Mesendoderm (in vitro differentiated cells): ENCODE data around the gene SOX18.

Experiments used
- DNase-seq: peaks from one replicate; pipeline ENCODE4 v3.0.0; 2013
- H2AK5ac ChIP-seq: 2 replicates; pipeline ENCODE4 v1.6.1; 2013; ENCODE audit warnings: low read length, inconsistent platforms
- H2BK120ac ChIP-seq: 2 replicates; pipeline ENCODE4 v1.6.1; 2013; ENCODE audit warnings: low read depth, mild to moderate bottlenecking, low read length, moderate library complexity, mixed read lengths
- H2BK15ac ChIP-seq: replicated peaks from 2 replicates; pipeline ENCODE4 v1.6.1; 2013; ENCODE audit warnings: low read depth, mild to moderate bottlenecking, moderate library complexity
- H2BK5ac ChIP-seq: 2 replicates; pipeline ENCODE4 v1.6.1; 2013; ENCODE audit warnings: low read length, inconsistent platforms
- H3K18ac ChIP-seq: 2 replicates; pipeline ENCODE4 v1.6.1; 2013; ENCODE audit warnings: mild to moderate bottlenecking, low read length, mixed read lengths
- H3K23ac ChIP-seq: one replicate; pipeline ENCODE4 v1.6.1; 2013; ENCODE audit warnings: low read length
- H3K27ac ChIP-seq: 2 replicates; pipeline ENCODE4 v1.5.1; 2013; ENCODE audit warnings: low read depth, mild to moderate bottlenecking, inconsistent platforms, low read length, moderate library complexity
- H3K27me3 ChIP-seq: 2 replicates; pipeline ENCODE4 v1.6.1; 2013; ENCODE audit warnings: low read length, control low read depth, mild to moderate bottlenecking, inconsistent platforms; ENCODE audit not compliant: insufficient read depth, poor library complexity
- H3K36me3 ChIP-seq: 2 replicates; pipeline ENCODE4 v1.6.1; 2013; ENCODE audit warnings: low read length, inconsistent platforms; ENCODE audit not compliant: control insufficient read depth, insufficient read depth
- H3K4ac ChIP-seq: one replicate; pipeline ENCODE4 v1.6.1; 2013; ENCODE audit warnings: low read depth, mild to moderate bottlenecking, low read length, moderate library complexity
- H3K4me1 ChIP-seq: 2 replicates; pipeline ENCODE4 v1.6.1; 2013; ENCODE audit warnings: low read depth, low read length, inconsistent platforms; ENCODE audit not compliant: control insufficient read depth
- H3K4me2 ChIP-seq: 2 replicates; pipeline ENCODE4 v1.6.1; 2013; ENCODE audit warnings: low read length
- H3K4me3 ChIP-seq: 2 replicates; pipeline ENCODE4 v1.5.1; 2013; ENCODE audit warnings: mild to moderate bottlenecking, low read length
- H3K56ac ChIP-seq: one replicate; pipeline ENCODE4 v1.6.1; 2013; ENCODE audit warnings: low read length
- H3K79me1 ChIP-seq: 2 replicates; pipeline ENCODE4 v1.6.1; 2013; ENCODE audit warnings: low read length, inconsistent platforms
- H3K79me2 ChIP-seq: 2 replicates; pipeline ENCODE4 v1.6.1; 2013; ENCODE audit warnings: mild to moderate bottlenecking, low read length; ENCODE audit not compliant: control insufficient read depth, insufficient read depth
- H3K9ac ChIP-seq: 2 replicates; pipeline ENCODE4 v1.6.1; 2013; ENCODE audit warnings: low read length, inconsistent platforms
- H4K5ac ChIP-seq: one replicate; pipeline ENCODE4 v1.6.1; 2013; ENCODE audit warnings: low read length
- H4K8ac ChIP-seq: one replicate; pipeline ENCODE4 v1.6.1; 2013; ENCODE audit warnings: low read depth, mild to moderate bottlenecking, control low read depth, low read length, moderate library complexity
- WGBS: extraction: QIAGEN DNeasy Blood & Tissue Kit; methylation state at CpG from one replicate; pipeline ENCODE4 v1.1.7; 2013; ENCODE audit warnings: low lambda C conversion rate, missing lambda C conversion rate; ENCODE audit not compliant: insufficient coverage; ENCODE audit errors: extremely low coverage; 5-methylcytosine and 5-hydroxymethylcytosine counted together

The SOX18 gene

DNA sequence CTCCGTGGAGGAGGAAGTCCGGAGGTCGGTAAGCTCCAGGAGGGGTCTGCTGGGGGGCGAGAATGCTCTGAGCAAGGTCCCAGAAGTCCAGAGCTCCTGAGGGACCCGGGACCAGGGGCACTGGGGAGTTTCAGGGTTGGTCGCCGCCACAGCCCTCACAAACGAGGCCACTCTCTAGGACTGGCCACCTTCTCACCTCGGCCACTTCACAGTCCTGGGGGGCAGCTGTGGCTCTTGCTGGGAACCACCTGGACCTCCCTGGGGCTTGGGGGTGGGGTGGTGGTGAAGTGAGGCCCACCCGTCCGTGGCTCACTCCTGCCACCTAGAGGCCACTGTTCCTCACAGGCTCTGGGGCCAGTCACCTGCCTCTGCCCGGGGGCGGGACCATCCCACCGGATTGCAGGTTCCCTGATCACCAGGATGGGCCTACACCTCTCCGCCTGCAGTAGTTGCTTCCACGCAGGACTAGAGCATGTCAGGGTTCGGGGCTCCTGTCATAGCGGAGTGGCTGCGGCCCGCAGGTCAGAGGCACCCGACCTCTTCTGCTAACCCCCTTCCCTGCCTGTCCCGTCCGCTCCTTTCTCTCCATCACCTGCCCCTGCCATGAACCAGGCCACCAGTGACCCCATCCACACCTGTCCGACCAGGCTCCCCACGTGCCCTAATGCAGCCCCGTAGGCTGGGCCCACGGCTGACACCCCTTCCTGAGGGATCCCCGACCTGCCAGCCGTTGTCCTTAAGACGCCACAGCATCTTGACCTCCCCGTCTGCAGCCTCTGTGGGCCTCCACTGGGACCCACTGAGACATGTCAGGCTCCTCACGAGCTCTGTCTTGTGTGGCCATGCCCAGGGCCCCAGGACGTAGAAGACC lies 8.4 kb upstream of the SOX18 start:
- no peak overlapping the region for H3K4ac ChIP-seq

GRCh38 chr20:64056889-64057627 lies 7.6 kb upstream of the SOX18 start:
- Histone ChIP-seq H3K23ac (no peak overlapping the region), H3K27ac (no peak overlapping the region), H3K56ac (peak overlapping the region; percentile 73), H4K5ac (no peak overlapping the region), H2BK15ac (no peak overlapping the region), H3K9ac (peak overlapping the region; percentile 20), H3K79me1 (no peaks in the 10 kb centered on the region), H3K27me3 (no peaks in the 10 kb centered on the region), H4K8ac (no peak overlapping the region), H3K4me3 (no peak overlapping the region), H2BK120ac (no peak overlapping the region), H3K4me2 (no peak overlapping the region), H3K36me3 (no peaks in the 10 kb centered on the region), H3K79me2 (no peaks in the 10 kb centered on the region), H2AK5ac (no peak overlapping the region), H3K4me1 (peaks cover 11% of the 10 kb centered on the region), H3K18ac (no peak overlapping the region), H3K4ac (no peak overlapping the region), H2BK5ac (no peak overlapping the region)
- DNase-seq, result no peak
- WGBS, result no CpG with 5 or more reads among the region's 39 CpGs

More for the DNA sequence above, 8.4 kb upstream of the SOX18 start:
- H3K79me1 ChIP-seq, result no peaks in the 10 kb centered on the region
- H3K18ac ChIP-seq, result no peak overlapping the region
- no peak overlapping the region for H3K4me2 ChIP-seq
- no peak overlapping the region for H3K56ac ChIP-seq
- no peak overlapping the region for H2AK5ac ChIP-seq
- no peaks in the 10 kb centered on the region for H3K27me3 ChIP-seq
- H3K23ac ChIP-seq, result no peak overlapping the region
- peaks cover 11% of the 10 kb centered on the region for H3K4me1 ChIP-seq
- H3K79me2 ChIP-seq, result no peaks in the 10 kb centered on the region
- H3K36me3 ChIP-seq, result no peaks in the 10 kb centered on the region
- H4K8ac ChIP-seq, result no peak overlapping the region
- no peak overlapping the region for H2BK15ac ChIP-seq
- H2BK120ac ChIP-seq, result no peak overlapping the region
- DNase-seq, result peak; percentile 84
- no peak overlapping the region for H3K27ac ChIP-seq
- WGBS, result no CpG with 5 or more reads among the region's 33 CpGs
- H2BK5ac ChIP-seq, result no peak overlapping the region
- no peak overlapping the region for H3K4me3 ChIP-seq
- H3K9ac ChIP-seq, result no peak overlapping the region
- no peak overlapping the region for H4K5ac ChIP-seq

DNA sequence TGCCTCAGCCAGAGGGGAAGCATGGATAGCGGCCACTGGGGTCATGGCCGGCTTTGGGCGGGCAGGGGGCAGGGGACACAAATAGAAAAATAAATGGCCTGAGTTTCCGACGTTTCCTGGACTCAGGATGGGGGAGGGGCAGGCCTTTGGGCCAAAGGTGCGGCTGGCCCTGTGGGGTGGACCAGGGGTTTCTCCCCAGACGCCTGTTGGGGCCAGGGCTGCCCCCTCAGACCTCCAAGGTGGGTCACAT lies 7.1 kb upstream of the SOX18 start:
- no peak for DNase-seq
- Histone ChIP-seq H3K27ac (no peak overlapping the region), H3K4ac (no peak overlapping the region), H2BK5ac (no peak overlapping the region), H3K23ac (no peak overlapping the region), H2BK15ac (no peak overlapping the region), H3K27me3 (no peaks in the 10 kb centered on the region), H4K8ac (no peak overlapping the region), H2AK5ac (no peak overlapping the region), H3K4me1 (peaks cover 11% of the 10 kb centered on the region), H3K4me2 (no peak overlapping the region), H3K56ac (peak overlapping the region; percentile 73), H4K5ac (no peak overlapping the region), H2BK120ac (no peak overlapping the region), H3K9ac (no peak overlapping the region), H3K79me2 (no peaks in the 10 kb centered on the region), H3K36me3 (no peaks in the 10 kb centered on the region), H3K79me1 (no peaks in the 10 kb centered on the region), H3K18ac (no peak overlapping the region), H3K4me3 (no peak overlapping the region)
- WGBS, result no CpG with 5 or more reads among the region's 7 CpGs

GRCh38 chr20:64055893-64056638 lies 6.6 kb upstream of the SOX18 start:
- Histone ChIP-seq H3K4me3 (no peak overlapping the region), H3K23ac (no peak overlapping the region), H3K79me1 (no peaks in the 10 kb centered on the region), H2AK5ac (no peak overlapping the region), H3K36me3 (no peaks in the 10 kb centered on the region), H4K5ac (no peak overlapping the region), H3K18ac (peak overlapping the region; percentile 11), H4K8ac (no peak overlapping the region), H3K4me1 (peaks cover 11% of the 10 kb centered on the region), H3K79me2 (no peaks in the 10 kb centered on the region), H2BK120ac (no peak overlapping the region), H3K27ac (no peak overlapping the region), H3K4me2 (no peak overlapping the region), H2BK15ac (no peak overlapping the region), H3K27me3 (no peaks in the 10 kb centered on the region), H3K4ac (no peak overlapping the region), H3K9ac (no peak overlapping the region), H3K56ac (no peak overlapping the region), H2BK5ac (no peak overlapping the region)
- peak; percentile 52 for DNase-seq
- whole genome bisulfite sequencing, result no CpG with 5 or more reads among the region's 22 CpGs

- no peaks in the 10 kb centered on the region for H3K79me2 ChIP-seq
- DNase-seq, result no peak
- peaks cover 11% of the 10 kb centered on the region for H3K4me1 ChIP-seq
- no peak overlapping the region for H4K8ac ChIP-seq
- H3K4me2 ChIP-seq, result no peak overlapping the region
- H3K9ac ChIP-seq, result no peak overlapping the region
- peak overlapping the region; percentile 82 for H2AK5ac ChIP-seq
- H3K36me3 ChIP-seq, result no peaks in the 10 kb centered on the region
- H2BK120ac ChIP-seq, result no peak overlapping the region
- no peak overlapping the region for H3K4ac ChIP-seq
- no peak overlapping the region for H3K23ac ChIP-seq
- no peak overlapping the region for H2BK5ac ChIP-seq
- H3K4me3 ChIP-seq, result no peak overlapping the region
- H3K56ac ChIP-seq, result peak overlapping the region; percentile 42
- peak overlapping the region; percentile 11 for H3K18ac ChIP-seq
- H2BK15ac ChIP-seq, result no peak overlapping the region
- no CpG with 5 or more reads among the region's 9 CpGs for WGBS
- H3K79me1 ChIP-seq, result no peaks in the 10 kb centered on the region
- H4K5ac ChIP-seq, result no peak overlapping the region
- H3K27me3 ChIP-seq, result no peaks in the 10 kb centered on the region
- no peak overlapping the region for H3K27ac ChIP-seq
These were observed 6.0 kb upstream of the SOX18 start for GRCh38 chr20:64055396-64055892.
